ENCODE measurements around the gene DIAPH2. TPM values are rescaled to one million over a fixed set of nuclear protein-coding genes. Genes with fewer than 3 reads are reported as not detected.

DIAPH2 gene
- total and polyA plus RNA-seq, 9 of the 15 experiments (the other 6 are each of a cell fraction or from before 2014, with no cell fraction given), result 0.01 to 0.18 (median 0.07) TPM; not detected in 1

- Histone ChIP-seq H3K4me1 (replicated peaks in 1 of 2; ENCODE audit: control insufficient read depth in 2 of 2, insufficient read depth in 2 of 2, low read length in 2 of 2) (no peaks in the 10 kb centered on the region), H4K20me1 (replicated peaks; ENCODE audit: control insufficient read depth, insufficient read depth, low read length) (no peaks in the 10 kb centered on the region), H3K9me3 (replicated peaks; ENCODE audit: control insufficient read depth, insufficient read depth, low read depth, low read length) (no peaks in the 10 kb centered on the region), H2AFZ (ENCODE audit: low read depth, low read length) (no peak overlapping the region), H3K9ac (ENCODE audit: insufficient read depth in 1 of 2, low read depth in 2 of 2, low read length in 2 of 2) (no peak overlapping the region), H3K27me3 (ENCODE audit: control insufficient read depth in 2 of 2, insufficient read depth in 2 of 2, low read length in 2 of 2) (no peaks in the 10 kb centered on the region), H3K4me3 (no peak overlapping the region), H3K4me2 (ENCODE audit: insufficient read depth, low read length) (no peak overlapping the region), H3K79me2 (ENCODE audit: control insufficient read depth, insufficient read depth, low read length) (no peaks in the 10 kb centered on the region), H3K9me1 (ENCODE audit: control insufficient read depth, insufficient read depth, low read length) (no peaks in the 10 kb centered on the region), H3K27ac (ENCODE audit: extremely low read depth, low read depth, low read length) (no peak overlapping the region), H3K36me3 (ENCODE audit: control insufficient read depth, insufficient read depth, low read length) (no peaks in the 10 kb centered on the region)
- BruUV-seq (replicated peaks), result no TSS peak
- ChIA-PET CTCF (ENCODE audit: low intra/inter-chr PET ratio) (no interaction called here), POLR2A (no interaction called here)
- in situ Hi-C loops (cut with MboI) (no loop called here), intact Hi-C loops (cut with micrococcal nuclease) (no loop called here)
- TF ChIP-seq TCF3 (CRISPR knock-in tag; IDR thresholded peaks at IDR 0.05) (no peak), NR0B1 (IDR thresholded peaks at IDR 0.05; ENCODE audit: partially characterized antibody) (no peak), XRCC4 (IDR thresholded peaks at IDR 0.05; ENCODE audit: extremely low read depth, insufficient read depth, insufficient read length) (no peak), SLC30A9 (CRISPR knock-in tag; IDR thresholded peaks at IDR 0.05) (no peak), ZNF830 (CRISPR knock-in tag; IDR thresholded peaks at IDR 0.05) (no peak), GTF2A2 (tag; IDR thresholded peaks at IDR 0.05) (no peak), ETV5 (CRISPR knock-in tag; IDR thresholded peaks at IDR 0.05; ENCODE audit: low read depth) (no peak), XRCC3 (IDR thresholded peaks at IDR 0.05) (no peak), E2F8 (IDR thresholded peaks at IDR 0.05; ENCODE audit: low read depth, partially characterized antibody) (no peak), SNIP1 (IDR thresholded peaks at IDR 0.05; ENCODE audit: low read depth) (no peak), PATZ1 (CRISPR knock-in tag; IDR thresholded peaks at IDR 0.05; ENCODE audit: borderline replicate concordance) (no peak), MYBL2 (IDR thresholded peaks at IDR 0.05; ENCODE audit: low read depth) (no peak), MYBL2 (CRISPR knock-in tag; IDR thresholded peaks at IDR 0.05; ENCODE audit: borderline replicate concordance) (no peak)
- 0% methylated on average over 1 of the region's 1 CpG for WGBS (ENCODE audit: insufficient coverage, low coverage, missing lambda C conversion rate)
- DNase-seq (ENCODE audit: extremely low read depth in 1 of 4, low spot score in 3 of 4) (no peak), FAIRE-seq (no peak), ATAC-seq (no peak)
Observed at GRCh38 chrX:96703816-96704215, 19.2 kb downstream of the DIAPH2 start.
